MM.1S (cell line): ENCODE data around the gene MARF1.
A peak's percentile ranks its signal among the peaks of the same experiment; 100 is the strongest.

Experiments used
- DNase-seq: peaks from one replicate; pipeline ENCODE4 v3.0.0-alpha.2; 2015
- H2AFZ ChIP-seq: fragments of 300-600 bp; sonication (generic); 2 replicates; pipeline ENCODE4 v1.6.0; 2016; ENCODE audit warnings: antibody characterized with exemption, low read length
- H3F3A ChIP-seq: fragments of 300-600 bp; sonication (generic); 2 replicates; pipeline ENCODE4 v1.6.1; 2016; ENCODE audit warnings: mild to moderate bottlenecking, antibody characterized with exemption, low read length, moderate library complexity, mixed read lengths; ENCODE audit not compliant: insufficient read depth
- H3K27ac ChIP-seq: fragments of 300-600 bp; sonication (generic); 2 replicates; pipeline ENCODE4 v1.5.1; 2016; ENCODE audit warnings: mild to moderate bottlenecking, low read length
- H3K27me3 ChIP-seq: fragments of 300-600 bp; sonication (generic); replicated peaks from 2 replicates; pipeline ENCODE4 v1.6.0; 2016; ENCODE audit warnings: low read length; ENCODE audit not compliant: insufficient read depth
- H3K36me3 ChIP-seq: fragments of 300-600 bp; sonication (generic); replicated peaks from 2 replicates; pipeline ENCODE4 v1.6.1; 2016; ENCODE audit warnings: mild to moderate bottlenecking, low read length, mixed read lengths; ENCODE audit not compliant: insufficient read depth
- H3K4me1 ChIP-seq: fragments of 300-600 bp; sonication (generic); 2 replicates; pipeline ENCODE4 v1.6.1; 2016; ENCODE audit warnings: low read length, mixed read lengths
- H3K4me2 ChIP-seq: fragments of 300-600 bp; sonication (generic); 2 replicates; pipeline ENCODE4 v1.6.0; 2016; ENCODE audit warnings: low read depth, low read length
- H3K4me3 ChIP-seq: fragments of 300-600 bp; sonication (generic); 2 replicates; pipeline ENCODE4 v1.5.1; 2016; ENCODE audit warnings: low read length, mixed read lengths
- H3K79me2 ChIP-seq: fragments of 300-600 bp; sonication (generic); 2 replicates; pipeline ENCODE4 v1.6.1; 2016; ENCODE audit warnings: mixed run types, low read length, mixed read lengths
- H3K9ac ChIP-seq: fragments of 300-600 bp; sonication (generic); 2 replicates; pipeline ENCODE4 v1.6.1; 2016; ENCODE audit warnings: low read length, mixed read lengths
- H3K9me2 ChIP-seq: fragments of 300-600 bp; sonication (generic); replicated peaks from 2 replicates; pipeline ENCODE4 v1.6.1; 2016; ENCODE audit warnings: mild to moderate bottlenecking, low read length, mixed read lengths; ENCODE audit not compliant: insufficient read depth
- H3K9me3 ChIP-seq: fragments of 300-600 bp; sonication (generic); replicated peaks from 2 replicates; pipeline ENCODE4 v1.6.1; 2016; ENCODE audit warnings: mild to moderate bottlenecking, low read length, mixed read lengths; ENCODE audit not compliant: insufficient read depth
- H4K20me1 ChIP-seq: fragments of 300-600 bp; sonication (generic); 2 replicates; pipeline ENCODE4 v1.6.1; 2016; ENCODE audit warnings: mild to moderate bottlenecking, low read length, moderate library complexity, mixed read lengths; ENCODE audit not compliant: insufficient read depth
- CTCF ChIP-seq: fragments of 300-600 bp; sonication (generic); IDR thresholded peaks from 2 replicates; pipeline ENCODE4 v1.5.1; 2016; ENCODE audit warnings: antibody characterized with exemption, low read length, mixed read lengths
- EZH2 ChIP-seq: fragments of 300-600 bp; sonication (generic); optimal IDR thresholded peaks from 2 replicates; pipeline ENCODE3; 2017; ENCODE audit warnings: low read depth, mild to moderate bottlenecking, antibody characterized with exemption, low read length, mixed read lengths
- EZH2phosphoT487 ChIP-seq: fragments of 300-600 bp; sonication (generic); IDR thresholded peaks from 2 replicates; pipeline ENCODE4 v1.6.1; 2018; ENCODE audit warnings: antibody characterized with exemption, low read length

Gene MARF1

GRCh38 chr16:15653227-15653626 is 10.3 kb upstream of the MARF1 start:
- Histone ChIP-seq H3K4me3 (no peak overlapping the region), H3K4me2 (no peak overlapping the region), H3K36me3 (no peaks in the 10 kb centered on the region), H4K20me1 (peaks cover 10% of the 10 kb centered on the region), H3K4me1 (peaks cover 15% of the 10 kb centered on the region), H3K79me2 (peaks cover 75% of the 10 kb centered on the region), H3K27me3 (no peaks in the 10 kb centered on the region), H3F3A (peaks cover 15% of the 10 kb centered on the region), H2AFZ (no peak overlapping the region), H3K9me3 (no peaks in the 10 kb centered on the region), H3K27ac (no peak overlapping the region), H3K9me2 (no peaks in the 10 kb centered on the region), H3K9ac (no peak overlapping the region)
- DNase-seq: no peak
- TF ChIP-seq EZH2phosphoT487: no peak
- TF ChIP-seq CTCF: no peak
- TF ChIP-seq EZH2: no peak

- DNase-seq: no peak
- H3K4me3 ChIP-seq: no peak overlapping the region
- H3K9me2 ChIP-seq: no peaks in the 10 kb centered on the region
- H3K9me3 ChIP-seq: no peaks in the 10 kb centered on the region
- peaks cover 16% of the 10 kb centered on the region for H3F3A ChIP-seq
- no peak overlapping the region for H3K27ac ChIP-seq
- TF ChIP-seq EZH2phosphoT487 (no peak), EZH2 (no peak), CTCF (no peak)
- peak overlapping the region; percentile 21; the same call in 1 of the 2 replicates for H3K4me2 ChIP-seq
- no peaks in the 10 kb centered on the region for H3K36me3 ChIP-seq
- H3K4me1 ChIP-seq: peaks cover 15% of the 10 kb centered on the region
- H4K20me1 ChIP-seq: peaks cover 3% of the 10 kb centered on the region; the same call in 1 of the 2 replicates
- no peaks in the 10 kb centered on the region for H3K27me3 ChIP-seq
- peaks cover 68% of the 10 kb centered on the region for H3K79me2 ChIP-seq
- H3K9ac ChIP-seq: no peak overlapping the region
- no peak overlapping the region for H2AFZ ChIP-seq
Measured at GRCh38 chr16:15652293-15653001, 9.5 kb upstream of the MARF1 start.

GRCh38 chr16:15650698-15651171 is 7.8 kb upstream of the MARF1 start:
- peak overlapping the region; percentile 98 for H3K4me2 ChIP-seq
- H4K20me1 ChIP-seq: no peaks in the 10 kb centered on the region
- peak overlapping the region; percentile 54; the same call in 1 of the 2 replicates for H3K27ac ChIP-seq
- H3K9me3 ChIP-seq: no peaks in the 10 kb centered on the region
- peak; percentile 82 for DNase-seq
- H3F3A ChIP-seq: peaks cover 25% of the 10 kb centered on the region
- peak overlapping the region; percentile 82 for H3K9ac ChIP-seq
- H3K36me3 ChIP-seq: no peaks in the 10 kb centered on the region
- TF ChIP-seq EZH2 (no peak), CTCF (no peak), EZH2phosphoT487 (no peak)
- H3K9me2 ChIP-seq: no peaks in the 10 kb centered on the region
- H3K79me2 ChIP-seq: peaks cover 54% of the 10 kb centered on the region
- H3K27me3 ChIP-seq: no peaks in the 10 kb centered on the region
- peak overlapping the region; percentile 85 for H3K4me3 ChIP-seq
- peaks cover 21% of the 10 kb centered on the region for H3K4me1 ChIP-seq
- H2AFZ ChIP-seq: peak overlapping the region; percentile 73
